Testis (tissue), 3 donors: Measurements from ENCODE around the gene ARRDC4. TPM values are rescaled to one million over a fixed set of nuclear protein-coding genes. Genes with fewer than 3 reads are reported as not detected.

Source experiments
- DNase-seq: peaks from one replicate; pipeline ENCODE4 v3.0.0-alpha.2; 2019
- H3K27ac ChIP-seq, 2 donors: fragments of 200-600 bp; sonication (generic); one replicate each; pipeline ENCODE4 v1.5.1; 2019
- H3K27me3 ChIP-seq: fragments of 200-600 bp; sonication (generic); one replicate; pipeline ENCODE4 v1.5.1; 2019
- H3K36me3 ChIP-seq: fragments of 200-600 bp; sonication (generic); one replicate; pipeline ENCODE4 v1.5.1; 2017; ENCODE audit warnings: low read depth; ENCODE audit errors: missing control alignments
- H3K4me1 ChIP-seq: fragments of 200-600 bp; sonication (generic); one replicate; pipeline ENCODE4 v1.5.1; 2019
- H3K4me3 ChIP-seq, 2 donors: fragments of 200-600 bp; sonication (generic); one replicate each; pipeline ENCODE4 v1.5.1; 2017 to 2019
- H3K9me3 ChIP-seq: fragments of 200-600 bp; sonication (generic); one replicate; pipeline ENCODE4 v1.5.1; 2017
- CTCF ChIP-seq, 3 experiments: fragments of 450-650 bp in 2 of 3; fragments of 200-600 bp in 1 of 3; sonication (generic) in 1 of 3; IDR thresholded peaks; one replicate each; pipeline ENCODE4 v1.5.1; 2016 to 2019; ENCODE audit warnings: antibody characterized with exemption in 3 of 3, mild to moderate bottlenecking in 2 of 3, moderate library complexity in 1 of 3
- POLR2A ChIP-seq: fragments of 450-650 bp; IDR thresholded peaks from one replicate; pipeline ENCODE4 v1.6.1; 2017; ENCODE audit warnings: antibody characterized with exemption, mild to moderate bottlenecking, moderate library complexity
- WGBS, 2 donors: methylation state at CpG; one replicate each; pipeline ENCODE4 v1.1.5; 2018; 5-methylcytosine and 5-hydroxymethylcytosine counted together
- intact Hi-C: fragments of 100-400 bp; cut with DNase I; formaldehyde crosslinking; loops from one replicate; pipeline ENCODE4 v1.15.1; 2023; ENCODE audit warnings: low total_unique reads
- polyA plus RNA-seq: library from polyadenylated mRNA; stranded (reverse); fragments of 350-450 nt; fragmentation: Illumina TruSeq; extraction: RNeasy Lipid Tissue Mini Kit (QIAGEN cat#74804); gene quantifications from one replicate; pipeline ENCODE4 v1.2.3, GENCODE V29; 2014; ENCODE audit warnings: low read depth, low replicate concordance; ENCODE audit not compliant: insufficient read depth
- total RNA-seq, 2 donors: library from RNA; depleted of rRNA; stranded (reverse); fragments of >200 nt; gene quantifications; one replicate each; pipeline ENCODE4 v1.2.3, GENCODE V29; 2016

The ARRDC4 gene
- total and polyA plus RNA-seq, 3 donors from 2014 or later, result 28.3 to 54.2 (median 37.0) TPM

GRCh38 chr15:97972366-97972765 lies 11.9 kb downstream of the ARRDC4 start:
- Histone ChIP-seq H3K4me1 (no peaks in the 10 kb centered on the region), H3K27me3 (no peaks in the 10 kb centered on the region), H3K27ac (no peak overlapping the region), H3K9me3 (no peaks in the 10 kb centered on the region), H3K4me3 (no peak overlapping the region), H3K36me3 (no peaks in the 10 kb centered on the region)
- DNase-seq, result no peak
- 53 to 55% methylated on average over 1 of the region's 1 CpG for WGBS, 2 donors
- no peak for TF ChIP-seq CTCF (IDR thresholded peaks at IDR 0.05)
- no peak for TF ChIP-seq POLR2A
- intact Hi-C loops, result no loop called here

GRCh38 chr15:97976129-97976528 lies 15.6 kb downstream of the ARRDC4 start:
- no peaks in the 10 kb centered on the region for H3K4me1 ChIP-seq
- intact Hi-C loops, result no loop called here
- WGBS, 2 donors, result 58 to 81% methylated on average over 8 of the region's 8 CpGs
- no peak for DNase-seq
- H3K27me3 ChIP-seq, result no peaks in the 10 kb centered on the region
- no peak overlapping the region for H3K4me3 ChIP-seq
- H3K36me3 ChIP-seq, result no peaks in the 10 kb centered on the region
- TF ChIP-seq CTCF (IDR thresholded peaks at IDR 0.05) (no peak), POLR2A (no peak)
- no peak overlapping the region for H3K27ac ChIP-seq
- no peaks in the 10 kb centered on the region for H3K9me3 ChIP-seq

GRCh38 chr15:97976766-97977503 lies 16.4 kb downstream of the ARRDC4 start:
- Histone ChIP-seq H3K36me3 (no peaks in the 10 kb centered on the region), H3K27ac (no peak overlapping the region), H3K4me3 (no peak overlapping the region), H3K4me1 (no peaks in the 10 kb centered on the region), H3K27me3 (no peaks in the 10 kb centered on the region), H3K9me3 (no peaks in the 10 kb centered on the region)
- DNase-seq, result no peak
- 58 to 67% methylated on average over 10 of the region's 10 CpGs for WGBS, 2 donors
- TF ChIP-seq CTCF (IDR thresholded peaks at IDR 0.05) (no peak), POLR2A (no peak)
- intact Hi-C loops, result no loop called here

- intact Hi-C loops, result no loop called here
- WGBS, 2 donors, result 52 to 69% methylated on average over 8 of the region's 8 CpGs
- no peak for TF ChIP-seq CTCF (IDR thresholded peaks at IDR 0.05)
- TF ChIP-seq POLR2A, result no peak
- Histone ChIP-seq H3K27ac (no peak overlapping the region), H3K36me3 (no peaks in the 10 kb centered on the region), H3K9me3 (no peaks in the 10 kb centered on the region), H3K4me1 (no peaks in the 10 kb centered on the region), H3K27me3 (no peaks in the 10 kb centered on the region), H3K4me3 (no peak overlapping the region)
- DNase-seq, result no peak
These were observed 17.2 kb downstream of the ARRDC4 start for GRCh38 chr15:97977734-97978133.
